GM19467 (cell line): Measurements from ENCODE around the gene HNRNPM.
"Not testable (repeated sequence)": the region's sequence is repeated elsewhere in the genome, so short reads cannot be mapped to it uniquely, and the experiment has no call there.

Experiments used
- ATAC-seq: cut with Tn5 transposase; IDR thresholded peaks from one replicate; pipeline ENCODE4 v1.9.1; 2021; ENCODE audit warnings: mild to moderate bottlenecking, moderate library complexity; ENCODE audit not compliant: unreplicated experiment

The HNRNPM gene

GRCh38 chr19:8444677-8445487 lies at the start of gene HNRNPM:
TSS of gene HNRNPM (plus strand) at chr19:8444975. CDS start at chr19:8444999, 24 bp downstream.
- ATAC-seq: peak; percentile 93

GRCh38 chr19:8395621-8396082 lies 49.1 kb upstream of the HNRNPM start:
- ATAC-seq: no peak

- no peak for ATAC-seq
Measured at GRCh38 chr19:8396185-8396562, 48.6 kb upstream of the HNRNPM start.

- no peak for ATAC-seq
Measured at GRCh38 chr19:8396563-8397203, 48.1 kb upstream of the HNRNPM start.

GRCh38 chr19:8397271-8397670 lies 47.5 kb upstream of the HNRNPM start:
- ATAC-seq: no peak

- no peak for ATAC-seq
Measured at GRCh38 chr19:8397746-8398310, 46.9 kb upstream of the HNRNPM start.

- no peak for ATAC-seq
Measured at GRCh38 chr19:8398311-8398771, 46.4 kb upstream of the HNRNPM start.

GRCh38 chr19:8399681-8400188 lies 45.0 kb upstream of the HNRNPM start:
- ATAC-seq: no peak

- no peak for ATAC-seq
Measured at GRCh38 chr19:8401981-8402411, 42.8 kb upstream of the HNRNPM start.

- no peak for ATAC-seq
Measured at GRCh38 chr19:8403098-8403819, 41.5 kb upstream of the HNRNPM start.

GRCh38 chr19:8403820-8404109 lies 41.0 kb upstream of the HNRNPM start:
- ATAC-seq: no peak

GRCh38 chr19:8404391-8405151 lies 40.2 kb upstream of the HNRNPM start:
- no peak for ATAC-seq

- not testable (repeated sequence) for ATAC-seq
Measured at GRCh38 chr19:8410718-8411117, 34.1 kb upstream of the HNRNPM start.

GRCh38 chr19:8412783-8413628 lies 31.8 kb upstream of the HNRNPM start, which contains the start of gene MARCHF2:
TSS of gene MARCHF2 (plus strand) at chr19:8413305. CDS start at chr19:8421841, 8,536 bp downstream.
- peak; percentile 98 for ATAC-seq

- no peak for ATAC-seq
Measured at GRCh38 chr19:8413629-8413995, 31.2 kb upstream of the HNRNPM start.

- no peak for ATAC-seq
Measured at GRCh38 chr19:8416796-8417195, 28.0 kb upstream of the HNRNPM start.

- ATAC-seq: no peak
Measured at GRCh38 chr19:8421484-8422461, 23.0 kb upstream of the HNRNPM start.

- no peak for ATAC-seq
Measured at GRCh38 chr19:8423817-8424223, 21.0 kb upstream of the HNRNPM start.
